Bronchial epithelial cell (primary cell): ENCODE data around the gene GPR141. TPM values are rescaled to one million over a fixed set of nuclear protein-coding genes. Genes with fewer than 3 reads are reported as not detected.
A peak's percentile ranks its signal among the peaks of the same experiment; 100 is the strongest.

Source experiments
- DNase-seq: peaks from one replicate; pipeline ENCODE4 v3.0.0-alpha.2; 2010; ENCODE audit warnings: low read depth
- FAIRE-seq: peaks from 2 replicates; lab custom pipeline; 2011; peaks lifted over from hg19 to GRCh38; lab: Jason Lieb, UNC
- H3K27me3 ChIP-seq: 2 replicates; pipeline ENCODE4 v1.5.1; 2011; ENCODE audit warnings: low read length; ENCODE audit not compliant: control insufficient read depth, insufficient read depth
- H3K36me3 ChIP-seq: 2 replicates; pipeline ENCODE4 v1.5.1; 2011; ENCODE audit warnings: low read length; ENCODE audit not compliant: control insufficient read depth, insufficient read depth
- H3K4me3 ChIP-seq: 2 replicates; pipeline ENCODE4 v1.5.1; 2011; ENCODE audit warnings: mild to moderate bottlenecking, low read depth, low read length, control low read depth
- total RNA-seq: library from RNA; depleted of rRNA; stranded (reverse); fragments of >200 nt; gene quantifications from 2 replicates; pipeline ENCODE4 v1.2.1, GENCODE V29; 2014
- TF ChIP-seq, protein P1 (sequence below): IDR thresholded peaks from 2 replicates; pipeline ENCODE4 v1.5.1; 2011; ENCODE audit warnings: mild to moderate bottlenecking, moderate library complexity, low read length, control low read depth, inconsistent platforms; ENCODE audit not compliant: insufficient read depth, severe bottlenecking

Gene GPR141
- 0.13 and 0.26 TPM in 2 replicates for total RNA-seq

GRCh38 chr7:37683246-37684120 is at the start of gene GPR141:
Gene GPR141, plus strand, starts transcription at chr7:37683766. Its CDS starts 56,628 bp downstream, at chr7:37740394.
- no peaks in the 10 kb centered on the region for H3K36me3 ChIP-seq
- FAIRE-seq, result peak; percentile 86
- H3K27me3 ChIP-seq, result no peaks in the 10 kb centered on the region
- DNase-seq, result peak; percentile 90
- TF ChIP-seq, protein P1, sequence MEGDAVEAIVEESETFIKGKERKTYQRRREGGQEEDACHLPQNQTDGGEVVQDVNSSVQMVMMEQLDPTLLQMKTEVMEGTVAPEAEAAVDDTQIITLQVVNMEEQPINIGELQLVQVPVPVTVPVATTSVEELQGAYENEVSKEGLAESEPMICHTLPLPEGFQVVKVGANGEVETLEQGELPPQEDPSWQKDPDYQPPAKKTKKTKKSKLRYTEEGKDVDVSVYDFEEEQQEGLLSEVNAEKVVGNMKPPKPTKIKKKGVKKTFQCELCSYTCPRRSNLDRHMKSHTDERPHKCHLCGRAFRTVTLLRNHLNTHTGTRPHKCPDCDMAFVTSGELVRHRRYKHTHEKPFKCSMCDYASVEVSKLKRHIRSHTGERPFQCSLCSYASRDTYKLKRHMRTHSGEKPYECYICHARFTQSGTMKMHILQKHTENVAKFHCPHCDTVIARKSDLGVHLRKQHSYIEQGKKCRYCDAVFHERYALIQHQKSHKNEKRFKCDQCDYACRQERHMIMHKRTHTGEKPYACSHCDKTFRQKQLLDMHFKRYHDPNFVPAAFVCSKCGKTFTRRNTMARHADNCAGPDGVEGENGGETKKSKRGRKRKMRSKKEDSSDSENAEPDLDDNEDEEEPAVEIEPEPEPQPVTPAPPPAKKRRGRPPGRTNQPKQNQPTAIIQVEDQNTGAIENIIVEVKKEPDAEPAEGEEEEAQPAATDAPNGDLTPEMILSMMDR, result no peak
- no peak within 1 kb of the TSS for H3K4me3 ChIP-seq

DNA sequence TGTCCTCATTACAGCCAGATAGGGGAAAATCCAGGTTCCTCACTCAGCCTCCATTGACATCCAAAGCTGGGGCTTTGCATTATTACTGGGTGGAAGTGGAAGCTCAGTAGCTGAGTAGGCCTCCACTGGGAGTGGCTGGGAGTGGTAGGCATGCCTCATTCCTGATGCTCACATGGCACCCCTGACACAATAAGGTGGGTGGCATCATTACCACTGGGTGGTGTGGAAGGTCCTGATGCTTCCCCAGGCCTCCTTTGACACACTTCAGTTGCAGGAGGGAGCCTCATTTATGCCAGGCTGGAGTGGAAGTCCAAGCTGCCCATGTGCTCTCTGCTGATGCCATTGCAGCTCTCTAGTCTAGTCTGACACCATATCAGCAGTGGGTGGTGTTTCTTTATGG is 48.2 kb upstream of the GPR141 start:
- FAIRE-seq (peak; percentile 18), DNase-seq (no peak)
- Histone ChIP-seq H3K36me3 (no peaks in the 10 kb centered on the region), H3K27me3 (no peaks in the 10 kb centered on the region), H3K4me3 (no peak overlapping the region)
- TF ChIP-seq, protein P1, result no peak

DNA sequence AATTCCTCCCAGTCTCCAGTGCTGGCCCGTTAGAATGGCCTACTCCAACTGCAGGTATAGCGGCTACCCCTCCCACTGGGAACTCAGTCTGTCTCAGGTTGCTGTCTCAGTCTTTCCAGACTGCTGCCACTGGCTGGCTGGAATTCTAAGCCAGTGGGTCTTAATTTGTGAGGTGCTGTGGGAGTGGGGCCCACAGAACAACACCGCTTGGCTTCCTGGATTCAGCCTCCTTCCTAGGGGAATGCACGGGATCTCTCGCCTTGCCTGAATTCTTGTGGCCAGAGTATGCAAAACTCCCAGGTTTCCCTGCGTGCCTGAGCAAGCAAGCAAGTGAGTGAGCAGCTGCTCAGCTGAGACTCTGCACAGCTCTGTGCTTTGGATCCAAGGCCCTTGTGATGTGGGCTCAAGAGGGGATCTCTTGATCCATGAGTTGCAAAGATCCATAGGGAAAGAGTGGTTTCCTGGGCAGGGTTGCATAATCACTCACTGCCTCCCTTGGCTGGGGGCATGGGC is 41.5 kb upstream of the GPR141 start:
- no peaks in the 10 kb centered on the region for H3K27me3 ChIP-seq
- TF ChIP-seq, protein P1, result no peak
- DNase-seq (peak; percentile 45), FAIRE-seq (no peak)
- H3K4me3 ChIP-seq, result no peak overlapping the region
- no peaks in the 10 kb centered on the region for H3K36me3 ChIP-seq

DNA sequence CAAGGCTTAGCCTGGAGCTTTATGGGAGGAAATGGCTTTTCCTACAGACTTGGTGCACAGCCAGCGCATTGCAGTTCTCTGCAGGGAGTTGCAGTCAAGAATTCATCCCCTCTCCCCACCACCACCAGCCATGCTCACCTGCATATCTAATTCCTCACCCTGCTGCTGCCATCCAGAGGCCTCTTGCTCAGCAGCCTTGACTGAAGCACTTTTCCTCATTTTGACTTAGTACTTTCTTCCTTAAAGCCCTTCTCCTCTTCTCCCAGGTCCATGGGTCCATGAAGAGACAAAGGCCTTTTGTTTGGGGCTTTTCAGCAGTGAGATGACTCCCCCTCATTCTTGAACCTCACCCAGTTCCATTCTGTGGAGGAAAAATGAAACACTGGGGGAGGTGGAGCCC is 39.7 kb upstream of the GPR141 start:
- H3K27me3 ChIP-seq, result no peaks in the 10 kb centered on the region
- DNase-seq, result no peak
- H3K4me3 ChIP-seq, result no peak overlapping the region
- no peak for FAIRE-seq
- H3K36me3 ChIP-seq, result no peaks in the 10 kb centered on the region
- TF ChIP-seq, protein P1, result no peak

- no peaks in the 10 kb centered on the region for H3K27me3 ChIP-seq
- H3K36me3 ChIP-seq, result no peaks in the 10 kb centered on the region
- TF ChIP-seq, protein P1, result no peak
- DNase-seq (no peak), FAIRE-seq (no peak)
- H3K4me3 ChIP-seq, result no peak overlapping the region
Measured at GRCh38 chr7:37645282-37646050, 38.1 kb upstream of the GPR141 start.
